Lower lobe of right lung (tissue), 2 donors: ENCODE results near the gene RTN4R. TPM values are rescaled to one million over a fixed set of nuclear protein-coding genes. Genes with fewer than 3 reads are reported as not detected.
"Not testable (repeated sequence)": the region's sequence is repeated elsewhere in the genome, so short reads cannot be mapped to it uniquely, and the experiment has no call there.

ENCODE experiments used
- ATAC-seq, 2 donors: fragments of 200-7000 bp; cut with Tn5 transposase; one replicate each; pipeline ENCODE4 v1.9.1; 2020 to 2022; ENCODE audit warnings: mild to moderate bottlenecking in 2 of 2, moderate library complexity in 2 of 2
- DNase-seq: peaks from one replicate; pipeline ENCODE4 v3.0.0-alpha.2; 2020
- H3K27ac ChIP-seq: fragments of 200-600 bp; one replicate; pipeline ENCODE4 v1.8.0; 2022
- H3K27me3 ChIP-seq: fragments of 200-600 bp; one replicate; pipeline ENCODE4 v1.8.0; 2022; ENCODE audit warnings: low read depth
- H3K36me3 ChIP-seq: fragments of 200-600 bp; one replicate; pipeline ENCODE4 v1.8.0; 2022; ENCODE audit warnings: mild to moderate bottlenecking
- H3K4me1 ChIP-seq: fragments of 200-600 bp; one replicate; pipeline ENCODE4 v1.8.0; 2022
- H3K4me3 ChIP-seq: fragments of 200-600 bp; one replicate; pipeline ENCODE4 v1.8.0; 2022; ENCODE audit warnings: mild to moderate bottlenecking
- H3K9me3 ChIP-seq: fragments of 200-600 bp; one replicate; pipeline ENCODE4 v1.8.0; 2022
- intact Hi-C: fragments of 100-400 bp; cut with DNase I; formaldehyde crosslinking; loops from one replicate; pipeline ENCODE4 v1.11.0; 2022
- total RNA-seq: library from RNA; stranded (reverse); fragmentation: NEBNext Ultra II Directional; extraction: Animal tissue kit (Norgen Biotek cat#: 25700); gene quantifications from one replicate; pipeline ENCODE4 v1.2.1, GENCODE V29; 2021
- TF ChIP-seq, protein P1 (sequence below): fragments of 200-600 bp; IDR thresholded peaks from one replicate; pipeline ENCODE4 v1.8.0; 2022; ENCODE audit warnings: antibody characterized with exemption, mild to moderate bottlenecking
- donor health status: DM: no; HTN: yes; CAD: no; lungs with severe emphysema.

RTN4R gene
- total RNA-seq, 1 donor from 2014 or later, result 9.6 TPM

DNA sequence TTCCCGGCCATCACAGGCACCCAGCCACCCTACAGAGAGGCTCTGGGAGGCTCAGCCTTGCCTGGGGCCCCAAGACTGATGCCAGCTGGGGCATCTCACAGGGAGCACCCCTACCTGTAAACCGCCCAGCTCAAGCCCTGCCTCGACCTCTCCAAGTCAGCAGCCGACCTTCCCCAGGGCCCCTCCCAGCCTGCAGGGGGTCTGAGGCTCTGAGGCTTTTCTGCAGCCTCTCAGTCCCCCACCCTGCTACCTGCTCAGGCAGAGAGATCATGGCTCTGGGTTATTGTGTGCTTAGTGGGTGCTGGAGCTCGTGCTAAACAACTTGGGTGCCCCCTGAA, 23.1 kb upstream of the RTN4R start:
- DNase-seq (no peak), ATAC-seq (no peak)
- TF ChIP-seq, protein P1, sequence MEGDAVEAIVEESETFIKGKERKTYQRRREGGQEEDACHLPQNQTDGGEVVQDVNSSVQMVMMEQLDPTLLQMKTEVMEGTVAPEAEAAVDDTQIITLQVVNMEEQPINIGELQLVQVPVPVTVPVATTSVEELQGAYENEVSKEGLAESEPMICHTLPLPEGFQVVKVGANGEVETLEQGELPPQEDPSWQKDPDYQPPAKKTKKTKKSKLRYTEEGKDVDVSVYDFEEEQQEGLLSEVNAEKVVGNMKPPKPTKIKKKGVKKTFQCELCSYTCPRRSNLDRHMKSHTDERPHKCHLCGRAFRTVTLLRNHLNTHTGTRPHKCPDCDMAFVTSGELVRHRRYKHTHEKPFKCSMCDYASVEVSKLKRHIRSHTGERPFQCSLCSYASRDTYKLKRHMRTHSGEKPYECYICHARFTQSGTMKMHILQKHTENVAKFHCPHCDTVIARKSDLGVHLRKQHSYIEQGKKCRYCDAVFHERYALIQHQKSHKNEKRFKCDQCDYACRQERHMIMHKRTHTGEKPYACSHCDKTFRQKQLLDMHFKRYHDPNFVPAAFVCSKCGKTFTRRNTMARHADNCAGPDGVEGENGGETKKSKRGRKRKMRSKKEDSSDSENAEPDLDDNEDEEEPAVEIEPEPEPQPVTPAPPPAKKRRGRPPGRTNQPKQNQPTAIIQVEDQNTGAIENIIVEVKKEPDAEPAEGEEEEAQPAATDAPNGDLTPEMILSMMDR, result no peak
- no peaks in the 10 kb centered on the region for H3K9me3 ChIP-seq
- no peaks in the 10 kb centered on the region for H3K4me1 ChIP-seq
- peaks cover 6% of the 10 kb centered on the region for H3K27me3 ChIP-seq
- intact Hi-C loops, result no loop called here
- no peak overlapping the region for H3K27ac ChIP-seq
- H3K4me3 ChIP-seq, result no peak overlapping the region
- no peaks in the 10 kb centered on the region for H3K36me3 ChIP-seq

DNA sequence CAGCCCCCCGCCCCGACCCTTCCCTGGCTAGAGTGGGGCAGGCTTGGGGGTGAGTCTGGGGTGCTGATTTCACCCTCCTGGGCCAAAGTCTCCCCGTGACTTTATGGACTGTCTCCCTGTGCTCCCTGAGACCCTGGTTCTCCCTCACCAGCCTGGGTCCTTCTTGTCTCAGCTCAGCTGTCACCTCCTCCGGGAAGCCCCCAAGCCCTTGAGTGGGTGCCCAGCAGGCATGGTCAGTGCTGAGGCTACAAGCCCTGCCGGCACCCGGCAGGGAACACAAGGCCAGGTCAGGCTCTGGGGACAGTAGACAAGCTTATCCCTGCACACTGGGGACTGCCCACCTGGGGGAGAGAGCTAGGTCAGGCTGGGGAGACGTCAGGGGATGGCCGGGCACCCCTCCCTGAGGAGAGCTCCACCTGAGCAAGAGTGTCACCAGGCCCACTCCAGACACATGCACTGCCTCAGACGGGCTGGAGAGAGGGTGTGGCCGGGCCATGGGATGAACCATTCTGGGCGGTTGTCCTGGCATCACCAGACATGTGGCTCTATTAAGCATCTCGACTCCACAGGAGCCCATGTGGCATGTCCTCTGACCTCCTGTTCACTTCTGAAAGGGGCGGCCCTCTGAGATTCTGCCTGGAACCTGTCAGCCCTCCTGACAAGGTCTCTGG, 22.6 kb upstream of the RTN4R start:
- ATAC-seq, result no peak
- Histone ChIP-seq H3K4me1 (no peaks in the 10 kb centered on the region), H3K4me3 (no peak overlapping the region), H3K27ac (no peak overlapping the region), H3K27me3 (peaks cover 6% of the 10 kb centered on the region), H3K36me3 (no peaks in the 10 kb centered on the region), H3K9me3 (no peaks in the 10 kb centered on the region)
- intact Hi-C loops, result no loop called here
- no peak for DNase-seq
- TF ChIP-seq, protein P1, result no peak

DNA sequence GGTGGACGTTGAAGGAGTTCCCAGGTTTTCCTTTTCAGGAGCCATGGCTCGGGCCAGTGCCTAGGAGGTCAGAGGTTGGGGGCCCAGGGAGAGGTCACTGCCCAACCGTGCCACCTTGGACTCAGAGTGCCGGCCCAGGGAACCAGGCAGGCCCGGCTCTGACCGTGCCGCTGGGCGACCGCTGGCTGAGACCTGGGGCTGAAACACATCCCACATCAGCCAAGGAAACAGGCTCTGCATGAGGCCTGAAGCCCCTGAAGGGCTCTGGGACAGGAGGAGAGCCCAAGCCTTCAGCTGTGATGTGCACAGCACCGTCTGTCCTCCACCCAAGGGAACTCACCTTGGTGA, 21.9 kb upstream of the RTN4R start:
- ATAC-seq (no peak), DNase-seq (no peak)
- peaks cover 6% of the 10 kb centered on the region for H3K27me3 ChIP-seq
- H3K4me3 ChIP-seq, result no peak overlapping the region
- TF ChIP-seq, protein P1, result no peak
- H3K4me1 ChIP-seq, result no peaks in the 10 kb centered on the region
- intact Hi-C loops, result no loop called here
- H3K36me3 ChIP-seq, result no peaks in the 10 kb centered on the region
- no peak overlapping the region for H3K27ac ChIP-seq
- H3K9me3 ChIP-seq, result no peaks in the 10 kb centered on the region

DNA sequence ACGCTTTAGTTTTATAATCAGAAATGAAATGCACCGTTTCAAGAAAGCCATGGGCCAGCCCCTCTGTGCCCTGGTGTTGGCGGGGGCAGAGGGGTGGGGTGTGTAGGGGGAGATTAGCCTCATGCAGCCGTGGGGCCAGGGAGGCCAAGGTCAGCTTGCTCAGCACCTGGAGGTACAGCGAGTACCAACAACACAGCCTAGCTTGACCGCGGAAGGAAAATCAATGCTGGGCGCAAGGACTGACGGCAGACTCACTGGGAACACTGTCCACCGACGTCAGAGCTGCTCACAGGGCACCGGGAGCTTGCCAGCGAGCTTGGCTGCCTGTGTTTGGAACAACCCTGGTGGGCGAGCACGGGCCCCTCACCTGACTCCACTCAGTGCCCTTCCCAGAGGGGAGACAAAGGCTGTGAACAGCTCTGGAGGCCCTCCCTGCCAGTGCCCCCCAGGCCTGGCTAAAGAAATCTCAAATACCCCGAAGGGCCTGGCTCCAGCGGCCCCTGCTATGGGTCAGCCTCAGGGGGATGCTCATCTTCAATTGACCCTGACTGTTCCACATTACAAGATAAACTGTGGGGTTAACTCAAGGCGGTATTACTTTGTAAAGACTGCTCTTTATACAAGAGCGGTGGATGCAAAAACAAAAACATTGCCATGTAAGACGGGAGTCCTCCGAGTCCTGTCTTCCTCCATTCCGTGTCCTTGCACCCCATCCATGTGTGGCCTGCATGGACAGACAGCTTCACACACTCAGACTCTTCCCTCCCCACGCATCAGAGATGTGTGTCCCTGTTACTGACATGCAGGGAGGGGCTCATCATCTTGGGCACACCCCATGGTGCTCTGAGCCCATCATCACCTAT, 21.3 kb upstream of the RTN4R start:
- DNase-seq, H3K4me3 ChIP-seq, H3K27me3 ChIP-seq, H3K27ac ChIP-seq, H3K4me1 ChIP-seq, H3K9me3 ChIP-seq, H3K36me3 ChIP-seq, ATAC-seq: not testable (repeated sequence)
- intact Hi-C loops, result loop anchor here (10.0 kb wide), 1 partner anchor 135 kb away; the partner anchor contains the start of gene CCDC188

DNA sequence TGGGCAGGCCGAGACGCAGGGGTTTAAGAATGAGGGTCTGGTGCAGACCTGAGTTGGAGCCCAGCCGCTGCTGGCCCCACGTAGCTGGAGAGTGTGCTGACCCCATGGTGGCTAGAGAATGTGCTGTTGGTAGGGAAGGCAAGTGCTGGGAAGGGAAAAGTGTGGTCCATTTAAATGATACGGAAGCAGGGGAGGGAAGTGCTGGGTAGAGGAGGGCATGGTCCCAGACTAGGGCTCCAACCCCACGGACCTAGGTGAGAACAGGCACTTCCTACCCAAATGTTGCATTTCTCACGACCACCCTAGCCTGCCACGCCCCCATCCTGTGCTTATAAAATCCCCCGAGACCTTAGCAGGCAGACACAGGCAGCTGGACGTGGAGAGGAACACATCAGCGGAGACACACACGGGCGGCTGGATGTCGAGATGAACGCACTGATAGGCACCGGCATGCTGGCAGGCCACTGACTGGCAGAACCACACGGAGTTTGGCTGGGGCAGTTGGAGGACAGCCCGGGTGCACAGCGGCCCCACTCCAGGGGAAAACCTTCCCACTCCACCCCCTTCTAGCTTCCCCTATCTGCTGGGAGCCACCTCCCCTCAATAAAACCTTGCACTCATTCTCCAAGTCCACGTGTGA, 18.8 kb upstream of the RTN4R start:
- not testable (repeated sequence) for H3K27me3 ChIP-seq, H3K27ac ChIP-seq, H3K36me3 ChIP-seq, H3K4me3 ChIP-seq, H3K4me1 ChIP-seq, H3K9me3 ChIP-seq, DNase-seq, ATAC-seq
- intact Hi-C loops, result loop anchor here (10.0 kb wide), 1 partner anchor 132 kb away; the partner anchor contains the start of gene CCDC188

DNA sequence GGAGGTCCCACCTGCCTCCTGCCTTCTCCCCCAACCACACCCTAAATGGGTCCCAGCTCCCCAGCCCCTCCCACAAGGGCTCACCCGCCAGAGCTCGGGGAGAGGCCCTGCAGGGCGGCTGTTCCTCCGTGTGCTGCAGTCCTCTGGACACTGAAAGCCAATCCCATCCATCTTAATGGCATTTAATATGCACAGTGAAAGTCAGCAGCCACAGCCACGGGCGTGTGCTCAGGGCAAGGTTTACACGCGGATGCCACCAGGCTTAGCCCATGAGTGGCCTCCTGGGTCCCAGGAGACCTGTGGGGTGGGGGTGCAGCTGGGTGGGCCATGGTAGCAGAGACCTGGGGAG, 18.2 kb upstream of the RTN4R start:
- not testable (repeated sequence) for ATAC-seq, H3K36me3 ChIP-seq, DNase-seq, H3K4me3 ChIP-seq, H3K9me3 ChIP-seq, H3K27me3 ChIP-seq, H3K4me1 ChIP-seq, H3K27ac ChIP-seq
- intact Hi-C loops, result loop anchor here (10.0 kb wide), 1 partner anchor 131 kb away; the partner anchor contains the start of gene CCDC188
